Measurements from ENCODE around the gene ZNF526.

DNA sequence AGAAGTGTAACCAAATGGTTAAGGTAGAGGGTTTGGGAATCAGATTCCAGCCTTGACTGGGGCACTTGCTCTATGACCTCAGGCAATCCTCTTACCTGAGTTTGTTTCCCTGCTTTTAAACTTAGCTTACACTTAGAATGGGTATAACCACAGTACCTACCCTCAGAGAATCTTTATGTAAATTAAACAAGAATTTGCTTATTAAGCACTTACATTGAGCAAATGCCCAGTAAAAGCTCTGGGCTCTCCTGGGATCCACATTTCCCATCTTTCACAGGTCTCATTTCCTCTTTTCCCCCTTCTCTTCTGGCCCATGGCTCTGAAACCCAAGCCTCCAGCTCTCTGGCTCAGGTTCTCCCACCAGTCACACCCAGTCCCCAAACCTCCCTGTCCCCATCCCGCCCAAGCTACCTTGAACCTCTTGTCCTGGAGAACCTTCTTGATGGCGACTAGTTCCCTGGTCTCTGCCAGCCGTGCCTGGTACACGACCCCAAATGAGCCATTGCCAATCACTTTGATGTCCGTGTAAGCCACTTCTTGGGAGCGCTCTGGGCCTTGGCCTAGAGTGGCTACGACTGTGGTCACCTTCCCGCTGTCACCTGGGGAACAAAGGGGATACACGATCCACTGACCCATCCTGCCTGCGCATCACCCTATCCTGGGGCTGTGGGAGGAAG lies 19.6 kb downstream of the ZNF526 start:
- TF ChIP-seq PML (IDR thresholded peaks at IDR 0.05; ENCODE audit: low read length) (no peak), NFATC3 (IDR thresholded peaks at IDR 0.05) (no peak)
- TF ChIP-seq, protein P1, sequence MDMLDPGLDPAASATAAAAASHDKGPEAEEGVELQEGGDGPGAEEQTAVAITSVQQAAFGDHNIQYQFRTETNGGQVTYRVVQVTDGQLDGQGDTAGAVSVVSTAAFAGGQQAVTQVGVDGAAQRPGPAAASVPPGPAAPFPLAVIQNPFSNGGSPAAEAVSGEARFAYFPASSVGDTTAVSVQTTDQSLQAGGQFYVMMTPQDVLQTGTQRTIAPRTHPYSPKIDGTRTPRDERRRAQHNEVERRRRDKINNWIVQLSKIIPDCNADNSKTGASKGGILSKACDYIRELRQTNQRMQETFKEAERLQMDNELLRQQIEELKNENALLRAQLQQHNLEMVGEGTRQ (CRISPR knock-in tag; IDR thresholded peaks at IDR 0.05): no peak

Data from K562 (cell line).